Osteoblast (primary cell): ENCODE measurements around the gene INO80. TPM values are rescaled to one million over a fixed set of nuclear protein-coding genes. Genes with fewer than 3 reads are reported as not detected.

ENCODE experiments used
- DNase-seq: peaks from one replicate; pipeline ENCODE4 v3.0.0; 2011; ENCODE audit warnings: low spot score, mixed read lengths; ENCODE audit not compliant: insufficient read length; ENCODE audit errors: missing footprints
- H2AFZ ChIP-seq: 2 replicates; pipeline ENCODE4 v1.6.0; 2011; ENCODE audit warnings: mild to moderate bottlenecking, low read length
- H3K27ac ChIP-seq: 2 replicates; pipeline ENCODE4 v1.5.1; 2011; ENCODE audit warnings: mild to moderate bottlenecking, low read depth, low read length, moderate library complexity
- H3K27me3 ChIP-seq: 2 replicates; pipeline ENCODE4 v1.6.0; 2012; ENCODE audit warnings: mild to moderate bottlenecking, control low read depth, inconsistent platforms, low read length, moderate library complexity; ENCODE audit not compliant: insufficient read depth
- H3K36me3 ChIP-seq: 2 replicates; pipeline ENCODE4 v1.5.1; 2011; ENCODE audit warnings: mild to moderate bottlenecking, low read length, control low read depth, moderate library complexity; ENCODE audit not compliant: insufficient read depth
- H3K4me1 ChIP-seq: 2 replicates; pipeline ENCODE4 v1.5.1; 2011; ENCODE audit warnings: mild to moderate bottlenecking, low read length, control low read depth, moderate library complexity; ENCODE audit not compliant: insufficient read depth
- H3K4me2 ChIP-seq: 2 replicates; pipeline ENCODE4 v1.6.0; 2011; ENCODE audit warnings: mild to moderate bottlenecking, low read length; ENCODE audit not compliant: insufficient read depth
- H3K4me3 ChIP-seq: fragments of 200-600 bp; sonication (generic); 3 replicates; pipeline ENCODE4 v1.5.1; 2012; ENCODE audit warnings: mild to moderate bottlenecking, low read length, inconsistent platforms; ENCODE audit not compliant: insufficient read depth
- H3K79me2 ChIP-seq: 2 replicates; pipeline ENCODE4 v1.6.0; 2012; ENCODE audit warnings: mild to moderate bottlenecking, low read length, control low read depth, inconsistent platforms; ENCODE audit not compliant: insufficient read depth
- H3K9me3 ChIP-seq: 2 replicates; pipeline ENCODE4 v1.5.1; 2011; ENCODE audit warnings: low read depth, low read length, control low read depth
- H4K20me1 ChIP-seq: 2 replicates; pipeline ENCODE4 v1.6.0; 2012; ENCODE audit warnings: mild to moderate bottlenecking, low read length, control low read depth; ENCODE audit not compliant: insufficient read depth
- total RNA-seq: library from RNA; depleted of rRNA; stranded (reverse); fragments of >200 nt; gene quantifications from 2 replicates; pipeline ENCODE4 v1.2.3, GENCODE V29; 2012
- TF ChIP-seq, protein P1 (sequence below): IDR thresholded peaks from 2 replicates; pipeline ENCODE4 v1.5.1; 2011; ENCODE audit warnings: mild to moderate bottlenecking, low read depth, low read length, moderate library complexity; ENCODE audit errors: extremely low read depth

INO80 gene
- total RNA-seq, 1 donor: 23.5 TPM

DNA sequence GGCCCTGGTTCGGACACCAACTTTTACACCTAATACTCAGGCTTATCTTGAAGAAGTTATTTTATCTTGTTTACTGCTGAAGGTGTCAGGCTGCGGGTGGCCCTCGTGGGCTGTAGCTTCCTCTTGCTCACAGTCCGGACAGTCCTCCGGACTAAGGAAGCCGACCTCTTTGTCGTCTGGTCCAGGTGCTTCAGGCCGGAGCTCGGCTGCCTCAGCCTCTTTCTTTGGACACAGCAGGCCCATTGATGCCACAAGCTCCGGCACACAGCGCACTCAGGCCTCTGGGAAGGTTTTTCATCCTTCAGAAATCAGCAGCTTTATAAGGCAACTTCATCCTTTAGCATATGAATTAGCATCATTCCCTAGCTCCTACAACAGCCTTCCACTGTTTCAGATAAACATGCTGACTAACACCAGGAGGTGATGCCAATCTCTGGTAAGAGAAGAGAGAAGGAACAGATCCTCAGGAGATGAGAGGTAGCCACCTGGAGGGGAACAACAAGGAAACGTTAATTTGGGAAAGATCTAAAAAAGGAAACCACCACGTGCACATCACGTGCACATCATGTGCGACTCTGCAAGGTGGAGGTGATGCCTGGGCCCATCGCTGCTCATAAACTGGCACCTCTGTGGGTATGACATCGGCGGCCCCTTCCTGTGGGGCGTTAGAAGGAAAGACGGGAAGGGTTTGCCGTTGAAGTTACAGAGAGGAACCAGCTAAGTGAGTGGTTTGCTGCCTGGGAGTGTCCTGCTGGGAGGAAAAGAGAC is 167.2 kb downstream of the INO80 start:
- Histone ChIP-seq H3K9me3 (no peaks in the 10 kb centered on the region), H3K4me1 (peaks cover 8% of the 10 kb centered on the region), H3K79me2 (peaks cover 6% of the 10 kb centered on the region), H3K27me3 (no peaks in the 10 kb centered on the region), H3K27ac (no peak overlapping the region), H2AFZ (no peak overlapping the region), H4K20me1 (no peaks in the 10 kb centered on the region), H3K4me2 (no peak overlapping the region), H3K4me3 (no peak overlapping the region), H3K36me3 (no peaks in the 10 kb centered on the region)
- TF ChIP-seq, protein P1, sequence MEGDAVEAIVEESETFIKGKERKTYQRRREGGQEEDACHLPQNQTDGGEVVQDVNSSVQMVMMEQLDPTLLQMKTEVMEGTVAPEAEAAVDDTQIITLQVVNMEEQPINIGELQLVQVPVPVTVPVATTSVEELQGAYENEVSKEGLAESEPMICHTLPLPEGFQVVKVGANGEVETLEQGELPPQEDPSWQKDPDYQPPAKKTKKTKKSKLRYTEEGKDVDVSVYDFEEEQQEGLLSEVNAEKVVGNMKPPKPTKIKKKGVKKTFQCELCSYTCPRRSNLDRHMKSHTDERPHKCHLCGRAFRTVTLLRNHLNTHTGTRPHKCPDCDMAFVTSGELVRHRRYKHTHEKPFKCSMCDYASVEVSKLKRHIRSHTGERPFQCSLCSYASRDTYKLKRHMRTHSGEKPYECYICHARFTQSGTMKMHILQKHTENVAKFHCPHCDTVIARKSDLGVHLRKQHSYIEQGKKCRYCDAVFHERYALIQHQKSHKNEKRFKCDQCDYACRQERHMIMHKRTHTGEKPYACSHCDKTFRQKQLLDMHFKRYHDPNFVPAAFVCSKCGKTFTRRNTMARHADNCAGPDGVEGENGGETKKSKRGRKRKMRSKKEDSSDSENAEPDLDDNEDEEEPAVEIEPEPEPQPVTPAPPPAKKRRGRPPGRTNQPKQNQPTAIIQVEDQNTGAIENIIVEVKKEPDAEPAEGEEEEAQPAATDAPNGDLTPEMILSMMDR: no peak
- peak; percentile 51 for DNase-seq

DNA sequence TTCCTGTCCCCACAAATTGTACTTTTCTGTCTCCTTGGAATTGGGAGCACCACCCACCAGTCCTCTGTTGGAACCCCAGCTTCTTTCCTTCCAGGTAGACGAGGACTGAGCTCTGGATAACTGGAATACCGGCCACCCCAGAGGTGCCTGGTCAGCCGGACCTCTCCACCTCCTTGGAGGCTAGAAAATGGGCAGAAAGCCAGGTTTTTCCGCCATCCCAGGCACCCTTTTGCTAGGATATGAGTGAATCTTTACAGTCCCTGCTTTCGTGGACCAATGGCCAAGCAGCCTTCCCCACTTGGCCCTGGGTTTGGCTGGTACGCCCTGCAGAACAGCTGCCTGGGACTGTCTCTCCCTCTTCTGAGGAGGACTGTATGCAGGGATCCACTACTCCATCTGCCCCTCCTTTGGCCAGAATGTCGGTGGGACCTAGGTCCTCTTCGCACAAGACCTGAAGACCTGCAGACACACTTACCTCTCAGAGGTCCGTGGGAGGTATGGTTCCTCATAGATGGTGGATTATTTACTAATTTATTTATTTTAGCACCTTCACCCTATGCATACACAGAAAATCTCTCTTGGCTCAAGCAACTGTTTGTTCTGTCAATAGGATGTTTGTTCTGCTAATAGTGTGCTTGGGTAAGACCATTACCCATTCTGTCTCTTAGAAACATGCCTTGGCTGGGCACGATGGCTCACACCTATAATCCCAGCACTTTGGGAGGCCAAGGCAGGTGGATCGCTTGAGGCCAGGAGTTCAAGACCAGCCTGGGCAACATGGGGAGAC is 171.4 kb downstream of the INO80 start:
- no peaks in the 10 kb centered on the region for H3K79me2 ChIP-seq
- DNase-seq: peak; percentile 61
- H3K27me3 ChIP-seq: no peaks in the 10 kb centered on the region
- no peak overlapping the region for H2AFZ ChIP-seq
- no peak overlapping the region for H3K4me3 ChIP-seq
- H3K27ac ChIP-seq: no peak overlapping the region
- H3K4me1 ChIP-seq: peaks cover 11% of the 10 kb centered on the region
- no peaks in the 10 kb centered on the region for H3K9me3 ChIP-seq
- no peaks in the 10 kb centered on the region for H4K20me1 ChIP-seq
- no peak overlapping the region for H3K4me2 ChIP-seq
- TF ChIP-seq, protein P1: no peak
- H3K36me3 ChIP-seq: no peaks in the 10 kb centered on the region

GRCh38 chr15:40943764-40944365 is 172.2 kb downstream of the INO80 start:
- Histone ChIP-seq H3K4me3 (no peak overlapping the region), H2AFZ (no peak overlapping the region), H3K9me3 (no peaks in the 10 kb centered on the region), H3K36me3 (no peaks in the 10 kb centered on the region), H4K20me1 (no peaks in the 10 kb centered on the region), H3K4me2 (no peak overlapping the region), H3K27ac (no peak overlapping the region), H3K27me3 (no peaks in the 10 kb centered on the region), H3K79me2 (no peaks in the 10 kb centered on the region), H3K4me1 (peaks cover 11% of the 10 kb centered on the region)
- TF ChIP-seq, protein P1: no peak
- peak; percentile 65 for DNase-seq

DNA sequence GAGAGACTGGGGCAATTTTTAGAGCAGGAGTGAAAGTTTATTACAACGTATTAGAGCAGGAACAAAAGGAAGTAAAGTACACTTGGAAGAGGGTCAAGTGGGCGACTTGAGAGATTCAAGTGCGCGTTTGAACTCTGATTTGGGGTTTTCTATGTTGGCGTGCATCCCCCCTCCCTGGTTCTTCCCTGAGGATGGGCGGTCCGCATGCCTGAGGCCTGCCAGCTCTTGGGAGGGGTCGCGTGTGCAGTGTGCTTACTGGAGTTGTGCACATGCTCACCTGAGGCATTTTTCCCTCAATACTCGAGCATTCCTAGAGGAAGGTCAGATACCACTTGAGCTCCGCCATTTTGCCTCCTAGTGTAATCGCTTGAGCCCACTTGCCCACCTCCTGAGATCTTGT is 173.2 kb downstream of the INO80 start:
- Histone ChIP-seq H3K27me3 (no peaks in the 10 kb centered on the region), H3K4me1 (peaks cover 11% of the 10 kb centered on the region), H4K20me1 (no peaks in the 10 kb centered on the region), H3K4me2 (peak overlapping the region; percentile 92), H3K27ac (no peak overlapping the region), H3K9me3 (no peaks in the 10 kb centered on the region), H2AFZ (no peak overlapping the region), H3K36me3 (no peaks in the 10 kb centered on the region), H3K79me2 (no peaks in the 10 kb centered on the region), H3K4me3 (no peak overlapping the region)
- TF ChIP-seq, protein P1: no peak
- DNase-seq: no peak
